ENCODE results near the gene CD177.
"Not testable (repeated sequence)": the region's sequence is repeated elsewhere in the genome, so short reads cannot be mapped to it uniquely, and the experiment has no call there.

CD177 gene

GRCh38 chr19:43332058-43332922, 21.2 kb upstream of the CD177 start:
- DNase-seq (ENCODE audit: low spot score) = no peak

GRCh38 chr19:43336508-43336907, 17.0 kb upstream of the CD177 start:
- not testable (repeated sequence) for DNase-seq (ENCODE audit: low spot score)

GRCh38 chr19:43337737-43338136, 15.7 kb upstream of the CD177 start:
- DNase-seq (ENCODE audit: low spot score) = no peak

- DNase-seq (ENCODE audit: low spot score) = no peak
Observed at GRCh38 chr19:43338530-43338929, 15.0 kb upstream of the CD177 start.

GRCh38 chr19:43339243-43339930, 14.1 kb upstream of the CD177 start:
- DNase-seq (ENCODE audit: low spot score) = not testable (repeated sequence)

- not testable (repeated sequence) for DNase-seq (ENCODE audit: low spot score)
Observed at GRCh38 chr19:43340101-43340500, 13.4 kb upstream of the CD177 start.

GRCh38 chr19:43341098-43341497, 12.4 kb upstream of the CD177 start:
- not testable (repeated sequence) for DNase-seq (ENCODE audit: low spot score)

GRCh38 chr19:43342104-43342503, 11.4 kb upstream of the CD177 start:
- DNase-seq (ENCODE audit: low spot score) = not testable (repeated sequence)

GRCh38 chr19:43344347-43344925, 9.1 kb upstream of the CD177 start:
- DNase-seq (ENCODE audit: low spot score) = not testable (repeated sequence)

GRCh38 chr19:43349813-43350212, 3.7 kb upstream of the CD177 start:
- not testable (repeated sequence) for DNase-seq (ENCODE audit: low spot score)

- no peak for DNase-seq (ENCODE audit: low spot score)
Observed at GRCh38 chr19:43351998-43352746, 1.3 kb upstream of the CD177 start.

- DNase-seq (ENCODE audit: low spot score) = no peak
Observed at GRCh38 chr19:43354305-43354627, 780 bp downstream of the CD177 start.

- not testable (repeated sequence) for DNase-seq (ENCODE audit: low spot score)
Observed at GRCh38 chr19:43356749-43357148, 3.3 kb downstream of the CD177 start.

- no peak for DNase-seq (ENCODE audit: low spot score)
Observed at GRCh38 chr19:43362179-43362578, 8.7 kb downstream of the CD177 start.

- no peak for DNase-seq (ENCODE audit: low spot score)
Observed at GRCh38 chr19:43362745-43363144, 9.3 kb downstream of the CD177 start.

GRCh38 chr19:43365677-43366076, 12.2 kb downstream of the CD177 start:
- DNase-seq (ENCODE audit: low spot score) = not testable (repeated sequence)

GRCh38 chr19:43367822-43368221, 14.3 kb downstream of the CD177 start:
- no peak for DNase-seq (ENCODE audit: low spot score)

- not testable (repeated sequence) for DNase-seq (ENCODE audit: low spot score)
Observed at GRCh38 chr19:43368897-43369296, 15.4 kb downstream of the CD177 start.

GRCh38 chr19:43371909-43372308, 18.4 kb downstream of the CD177 start:
- no peak for DNase-seq (ENCODE audit: low spot score)

- no peak for DNase-seq (ENCODE audit: low spot score)
Observed at GRCh38 chr19:43372462-43372861, 19.0 kb downstream of the CD177 start.

- DNase-seq (ENCODE audit: low spot score) = not testable (repeated sequence)
Observed at GRCh38 chr19:43377624-43378023, 24.1 kb downstream of the CD177 start.

- no peak for DNase-seq (ENCODE audit: low spot score)
Observed at GRCh38 chr19:43380008-43380407, 26.5 kb downstream of the CD177 start.
